ENCODE data around the gene NELFE.

- TF ChIP-seq CTCF (conservative IDR thresholded peaks at IDR 0.05; ENCODE audit: low read length): no peak
- TF ChIP-seq EZH2phosphoT487 (IDR thresholded peaks at IDR 0.05; ENCODE audit: borderline replicate concordance, low read depth, low read length): no peak
Observed at GRCh38 chr6:31948306-31948705, 10.5 kb downstream of the NELFE start.
